Loucy (cell line): ENCODE results near the gene RIN3.

Source experiments
- EZH2phosphoT487 ChIP-seq: fragments of 200-600 bp; IDR thresholded peaks from 2 replicates; pipeline ENCODE4 v1.6.1; 2018; ENCODE audit warnings: antibody characterized with exemption, mild to moderate bottlenecking, moderate library complexity, borderline replicate concordance
- TF ChIP-seq, protein P1 (sequence below): fragments of 200-600 bp; sonication (generic); conservative IDR thresholded peaks from 2 replicates; pipeline ENCODE4 v1.5.1; 2014; ENCODE audit warnings: mild to moderate bottlenecking, antibody characterized with exemption, low read length

DNA sequence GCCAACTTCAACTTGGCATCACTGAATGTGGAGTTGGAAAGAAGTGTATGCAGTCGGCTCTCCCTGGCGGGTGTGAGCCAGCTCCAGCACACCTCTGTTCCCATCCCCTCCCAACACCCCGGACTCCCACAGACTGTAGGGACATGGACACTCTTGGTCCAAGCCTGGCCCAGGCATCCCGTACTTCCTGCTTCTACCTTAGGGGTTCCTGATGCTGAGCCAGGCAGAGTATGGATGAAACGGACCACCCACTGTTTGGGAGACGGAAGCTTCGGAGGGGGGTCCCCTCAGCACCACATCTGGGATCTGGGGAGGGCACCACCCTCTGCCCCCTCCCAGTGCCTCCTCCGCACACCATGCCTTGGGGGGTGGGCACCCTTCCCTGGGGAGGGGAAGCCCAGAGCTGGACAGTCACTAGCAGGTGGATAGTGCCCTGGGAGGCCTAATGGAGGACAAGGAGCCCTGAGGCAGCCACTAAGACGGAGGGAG lies 172.9 kb downstream of the RIN3 start:
- TF ChIP-seq, protein P1, sequence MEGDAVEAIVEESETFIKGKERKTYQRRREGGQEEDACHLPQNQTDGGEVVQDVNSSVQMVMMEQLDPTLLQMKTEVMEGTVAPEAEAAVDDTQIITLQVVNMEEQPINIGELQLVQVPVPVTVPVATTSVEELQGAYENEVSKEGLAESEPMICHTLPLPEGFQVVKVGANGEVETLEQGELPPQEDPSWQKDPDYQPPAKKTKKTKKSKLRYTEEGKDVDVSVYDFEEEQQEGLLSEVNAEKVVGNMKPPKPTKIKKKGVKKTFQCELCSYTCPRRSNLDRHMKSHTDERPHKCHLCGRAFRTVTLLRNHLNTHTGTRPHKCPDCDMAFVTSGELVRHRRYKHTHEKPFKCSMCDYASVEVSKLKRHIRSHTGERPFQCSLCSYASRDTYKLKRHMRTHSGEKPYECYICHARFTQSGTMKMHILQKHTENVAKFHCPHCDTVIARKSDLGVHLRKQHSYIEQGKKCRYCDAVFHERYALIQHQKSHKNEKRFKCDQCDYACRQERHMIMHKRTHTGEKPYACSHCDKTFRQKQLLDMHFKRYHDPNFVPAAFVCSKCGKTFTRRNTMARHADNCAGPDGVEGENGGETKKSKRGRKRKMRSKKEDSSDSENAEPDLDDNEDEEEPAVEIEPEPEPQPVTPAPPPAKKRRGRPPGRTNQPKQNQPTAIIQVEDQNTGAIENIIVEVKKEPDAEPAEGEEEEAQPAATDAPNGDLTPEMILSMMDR: no peak
- no peak for TF ChIP-seq EZH2phosphoT487
